Skeletal muscle satellite cell (primary cell): ENCODE data around the gene PDX1.

Experiments
- H3K27me3 ChIP-seq: 2 replicates; pipeline ENCODE4 v1.7.0; 2013; ENCODE audit warnings: low read length; ENCODE audit not compliant: control insufficient read depth, insufficient read depth
- H3K36me3 ChIP-seq: 2 replicates; pipeline ENCODE4 v1.7.0; 2013; ENCODE audit warnings: mild to moderate bottlenecking, control low read depth, low read length; ENCODE audit not compliant: insufficient read depth
- H3K4me1 ChIP-seq: 2 replicates; pipeline ENCODE4 v1.7.0; 2013; ENCODE audit warnings: low read length; ENCODE audit not compliant: control insufficient read depth, insufficient read depth
- H3K4me2 ChIP-seq: 2 replicates; pipeline ENCODE4 v1.7.0; 2013; ENCODE audit warnings: mild to moderate bottlenecking, low read length
- H3K4me3 ChIP-seq: 2 replicates; pipeline ENCODE4 v1.7.0; 2013; ENCODE audit warnings: low read length
- H3K9ac ChIP-seq: 2 replicates; pipeline ENCODE4 v1.7.0; 2013; ENCODE audit warnings: mild to moderate bottlenecking, low read depth, low read length, moderate library complexity
- H3K9me3 ChIP-seq: replicated peaks from 2 replicates; pipeline ENCODE4 v1.7.0; 2013; ENCODE audit warnings: mild to moderate bottlenecking, control low read depth, low read length

PDX1 gene

GRCh38 chr13:27924529-27925141, 4.8 kb downstream of the PDX1 start:
- H3K4me3 ChIP-seq = no peak overlapping the region
- no peaks in the 10 kb centered on the region for H3K9me3 ChIP-seq
- H3K4me2 ChIP-seq = no peak overlapping the region
- H3K4me1 ChIP-seq = peaks cover 8% of the 10 kb centered on the region
- peaks cover 96% of the 10 kb centered on the region for H3K27me3 ChIP-seq
- no peaks in the 10 kb centered on the region for H3K36me3 ChIP-seq
- H3K9ac ChIP-seq = no peak overlapping the region

GRCh38 chr13:27925220-27925991, 5.6 kb downstream of the PDX1 start:
- Histone ChIP-seq H3K4me3 (no peak overlapping the region), H3K9ac (no peak overlapping the region), H3K9me3 (no peaks in the 10 kb centered on the region), H3K27me3 (peaks cover 96% of the 10 kb centered on the region), H3K36me3 (no peaks in the 10 kb centered on the region), H3K4me2 (no peak overlapping the region), H3K4me1 (peaks cover 7% of the 10 kb centered on the region)

GRCh38 chr13:27926644-27927434, 7.0 kb downstream of the PDX1 start:
- Histone ChIP-seq H3K9ac (no peak overlapping the region), H3K4me3 (no peak overlapping the region), H3K27me3 (peaks cover 93% of the 10 kb centered on the region), H3K9me3 (no peaks in the 10 kb centered on the region), H3K4me2 (no peak overlapping the region), H3K36me3 (no peaks in the 10 kb centered on the region), H3K4me1 (no peaks in the 10 kb centered on the region)

- H3K9ac ChIP-seq = no peak overlapping the region
- H3K9me3 ChIP-seq = no peaks in the 10 kb centered on the region
- H3K27me3 ChIP-seq = peaks cover 91% of the 10 kb centered on the region
Measured at GRCh38 chr13:27927444-27928352, 7.9 kb downstream of the PDX1 start.

GRCh38 chr13:27928353-27928804, 8.6 kb downstream of the PDX1 start:
- Histone ChIP-seq H3K9ac (no peak overlapping the region), H3K9me3 (no peaks in the 10 kb centered on the region), H3K4me2 (no peak overlapping the region), H3K4me1 (no peaks in the 10 kb centered on the region), H3K36me3 (no peaks in the 10 kb centered on the region), H3K27me3 (peaks cover 88% of the 10 kb centered on the region), H3K4me3 (no peak overlapping the region)

More at GRCh38 chr13:27927444-27928352, 7.9 kb downstream of the PDX1 start:
- no peak overlapping the region for H3K4me3 ChIP-seq
- no peaks in the 10 kb centered on the region for H3K4me1 ChIP-seq
- H3K4me2 ChIP-seq = no peak overlapping the region
- no peaks in the 10 kb centered on the region for H3K36me3 ChIP-seq

- no peaks in the 10 kb centered on the region for H3K4me1 ChIP-seq
- H3K9me3 ChIP-seq = no peaks in the 10 kb centered on the region
- H3K36me3 ChIP-seq = no peaks in the 10 kb centered on the region
- peaks cover 86% of the 10 kb centered on the region for H3K27me3 ChIP-seq
- H3K4me2 ChIP-seq = no peak overlapping the region
- no peak overlapping the region for H3K9ac ChIP-seq
- no peak overlapping the region for H3K4me3 ChIP-seq
Measured at GRCh38 chr13:27928805-27929753, 9.3 kb downstream of the PDX1 start.

- H3K9ac ChIP-seq = no peak overlapping the region
- peaks cover 82% of the 10 kb centered on the region for H3K27me3 ChIP-seq
- no peak overlapping the region for H3K4me2 ChIP-seq
- no peaks in the 10 kb centered on the region for H3K4me1 ChIP-seq
- no peaks in the 10 kb centered on the region for H3K9me3 ChIP-seq
- H3K4me3 ChIP-seq = no peak overlapping the region
- H3K36me3 ChIP-seq = no peaks in the 10 kb centered on the region
Measured at GRCh38 chr13:27929868-27930267, 10.1 kb downstream of the PDX1 start.

GRCh38 chr13:27933118-27933517, 13.3 kb downstream of the PDX1 start:
- H3K9me3 ChIP-seq = no peaks in the 10 kb centered on the region
- H3K9ac ChIP-seq = no peak overlapping the region
- no peaks in the 10 kb centered on the region for H3K36me3 ChIP-seq
- H3K4me3 ChIP-seq = no peak overlapping the region
- H3K4me2 ChIP-seq = no peak overlapping the region
- H3K4me1 ChIP-seq = no peaks in the 10 kb centered on the region
- H3K27me3 ChIP-seq = peaks cover 50% of the 10 kb centered on the region

- Histone ChIP-seq H3K9ac (no peak overlapping the region), H3K36me3 (no peaks in the 10 kb centered on the region), H3K27me3 (peaks cover 43% of the 10 kb centered on the region), H3K4me2 (no peak overlapping the region), H3K4me1 (no peaks in the 10 kb centered on the region), H3K4me3 (no peak overlapping the region), H3K9me3 (no peaks in the 10 kb centered on the region)
Measured at GRCh38 chr13:27933580-27934328, 14.0 kb downstream of the PDX1 start.

GRCh38 chr13:27942972-27943371, 23.2 kb downstream of the PDX1 start:
- no peaks in the 10 kb centered on the region for H3K9me3 ChIP-seq
- H3K4me2 ChIP-seq = no peak overlapping the region
- H3K27me3 ChIP-seq = peaks cover 6% of the 10 kb centered on the region

More at GRCh38 chr13:27942972-27943371, 23.2 kb downstream of the PDX1 start:
- no peak overlapping the region for H3K4me3 ChIP-seq
- H3K4me1 ChIP-seq = no peaks in the 10 kb centered on the region
- no peak overlapping the region for H3K9ac ChIP-seq
- H3K36me3 ChIP-seq = no peaks in the 10 kb centered on the region
